Endothelial cell of umbilical vein (primary cell): ENCODE results near the gene STIM1. TPM values are rescaled to one million over a fixed set of nuclear protein-coding genes. Genes with fewer than 3 reads are reported as not detected.

Experiments used
- BruUV-seq: library from RNA; stranded (reverse); fragments of 400-500 nt; replicated peaks from 2 replicates; lab custom pipeline; 2021; lab: Mats Ljungman, UMichigan
- CTCF ChIA-PET: fragments of 300-600, 350-600 bp; sonication (Branson Sonifier 250); formaldehyde crosslinking; loops from one replicate; lab custom pipeline; 2021; ENCODE audit warnings: antibody characterized with exemption, inconsistent platforms; lab: Charles Lee
- POLR2A ChIA-PET: fragments of 300-600, 350-600 bp; sonication (Branson Sonifier 250); formaldehyde crosslinking; loops from one replicate; lab custom pipeline; 2021; ENCODE audit warnings: antibody characterized with exemption, inconsistent platforms; lab: Charles Lee
- DNase-seq: peaks from one replicate; pipeline ENCODE4 v3.0.0-alpha.2; 2011; ENCODE audit warnings: low read depth, low spot score
- FAIRE-seq: peaks from 2 replicates; lab custom pipeline; 2011; peaks lifted over from hg19 to GRCh38; lab: Jason Lieb, UNC
- H2AFZ ChIP-seq: 2 replicates; pipeline ENCODE4 v1.6.0; 2012; ENCODE audit warnings: low read depth, low read length, control low read depth, inconsistent platforms
- H3K27ac ChIP-seq: 2 replicates; pipeline ENCODE4 v1.5.1; 2011; ENCODE audit warnings: low read depth, mild to moderate bottlenecking, control low read depth, low read length, moderate library complexity; ENCODE audit not compliant: insufficient read depth
- H3K27me3 ChIP-seq, 2 experiments: 2 replicates each; pipeline versions ENCODE4 v1.6.0 to v1.6.1; 2011; ENCODE audit warnings: low read length in 2 of 2, mixed read lengths in 1 of 2; ENCODE audit not compliant: control insufficient read depth in 2 of 2, insufficient read depth in 2 of 2
- H3K36me3 ChIP-seq, 2 experiments: 2 replicates in 1 of 2; 3 replicates in 1 of 2; pipeline ENCODE4 v1.5.1; 2011; ENCODE audit warnings: low read length in 2 of 2, mild to moderate bottlenecking in 1 of 2, moderate library complexity in 1 of 2; ENCODE audit not compliant: control insufficient read depth in 2 of 2, insufficient read depth in 2 of 2; ENCODE audit errors: extremely low read depth in 1 of 2
- H3K4me1 ChIP-seq: 3 replicates; pipeline ENCODE4 v1.5.1; 2011; ENCODE audit warnings: mild to moderate bottlenecking, low read length; ENCODE audit not compliant: control insufficient read depth, insufficient read depth; ENCODE audit errors: extremely low read depth
- H3K4me2 ChIP-seq: 2 replicates; pipeline ENCODE4 v1.6.1; 2011; ENCODE audit warnings: low read length, control low read depth, mixed read lengths; ENCODE audit not compliant: insufficient read depth
- H3K4me3 ChIP-seq, 3 experiments: fragments of 200-600 bp in 1 of 3; sonication (generic), shearing (Covaris generic) in 1 of 3; replicated peaks in 1 of 3; 2 replicates each; pipeline ENCODE4 v1.5.1; 2011 to 2016; ENCODE audit warnings: control low read depth in 3 of 3, low read length in 3 of 3, mild to moderate bottlenecking in 2 of 3, inconsistent platforms in 1 of 3, low read depth in 1 of 3, moderate library complexity in 1 of 3; ENCODE audit not compliant: insufficient read depth in 1 of 3
- H3K79me2 ChIP-seq: 2 replicates; pipeline ENCODE4 v1.6.0; 2012; ENCODE audit warnings: low read length, inconsistent platforms; ENCODE audit not compliant: control insufficient read depth, insufficient read depth
- H3K9ac ChIP-seq: replicated peaks from 2 replicates; pipeline ENCODE3; 2011; ENCODE audit warnings: low read length, control low read depth; ENCODE audit not compliant: insufficient read depth; ENCODE audit errors: extremely low read depth
- H3K9me1 ChIP-seq: replicated peaks from 3 replicates; pipeline ENCODE4 v1.6.0; 2011; ENCODE audit warnings: mild to moderate bottlenecking, low read length; ENCODE audit not compliant: control insufficient read depth, insufficient read depth; ENCODE audit errors: extremely low read depth
- H3K9me3 ChIP-seq: replicated peaks from 2 replicates; pipeline ENCODE4 v1.5.1; 2012; ENCODE audit warnings: low read length, inconsistent platforms; ENCODE audit not compliant: control insufficient read depth, insufficient read depth
- H4K20me1 ChIP-seq: replicated peaks from 2 replicates; pipeline ENCODE3; 2011; ENCODE audit warnings: mild to moderate bottlenecking, low read length; ENCODE audit not compliant: control insufficient read depth, insufficient read depth; ENCODE audit errors: extremely low read depth
- CTCF ChIP-seq, 2 donors: IDR thresholded peaks; 1 replicate in 1 of 2; 2 replicates in 1 of 2; pipeline ENCODE4 v1.5.1; 2011; ENCODE audit warnings: low read length in 2 of 2, mild to moderate bottlenecking in 2 of 2, moderate library complexity in 2 of 2, control low read depth in 1 of 2, inconsistent platforms in 1 of 2, low read depth in 1 of 2; ENCODE audit not compliant: insufficient read depth in 1 of 2; ENCODE audit errors: extremely low read depth in 1 of 2
- EZH2 ChIP-seq: IDR thresholded peaks from 2 replicates; pipeline ENCODE4 v1.6.1; 2012; ENCODE audit warnings: borderline replicate concordance, low read depth, mild to moderate bottlenecking, moderate library complexity, low read length, inconsistent platforms; ENCODE audit not compliant: severe bottlenecking
- FOS ChIP-seq: IDR thresholded peaks from 2 replicates; pipeline ENCODE4 v1.6.1; 2011; ENCODE audit warnings: mild to moderate bottlenecking, low read length, moderate library complexity, borderline replicate concordance; ENCODE audit not compliant: insufficient read depth
- GATA2 ChIP-seq: IDR thresholded peaks from 2 replicates; pipeline ENCODE4 v1.7.0; 2011; ENCODE audit warnings: low read depth, mild to moderate bottlenecking, moderate library complexity, mixed read lengths, low read length; ENCODE audit not compliant: insufficient read length, insufficient read depth
- JUN ChIP-seq: IDR thresholded peaks from 2 replicates; pipeline ENCODE4 v1.6.1; 2011; ENCODE audit warnings: borderline replicate concordance, low read depth; ENCODE audit not compliant: insufficient read length, insufficient read depth
- MYC ChIP-seq: IDR thresholded peaks from one replicate; pipeline ENCODE4 v1.6.1; 2011; ENCODE audit warnings: mild to moderate bottlenecking, low read depth, low read length
- POLR2A ChIP-seq: IDR thresholded peaks from 2 replicates; pipeline ENCODE4 v1.6.1; 2012; ENCODE audit warnings: low read depth, mild to moderate bottlenecking, control low read depth, low read length
- POLR2AphosphoS5 ChIP-seq: IDR thresholded peaks from 2 replicates; pipeline ENCODE4 v1.6.1; 2012; ENCODE audit warnings: low read depth, mild to moderate bottlenecking, control low read depth, low read length, moderate library complexity; ENCODE audit not compliant: insufficient read depth
- dilution Hi-C: fragments of 300-500 bp; cut with MboI; formaldehyde crosslinking; loops from one replicate; pipeline ENCODE4 v1.15.0; 2019; ENCODE audit warnings: low sequenced_read_pairs; ENCODE audit not compliant: extremely low pct_ligation_motif_present
- intact Hi-C: fragments of 100-400 bp; cut with micrococcal nuclease; formaldehyde crosslinking; loops from one replicate; pipeline ENCODE4 v1.10.0; 2022
- polyA plus RNA-seq, 4 experiments: library from polyadenylated mRNA; depleted of rRNA in 3 of 4; stranded (reverse) in 3 of 4; unstranded in 1 of 4; fragments of >200 nt; gene quantifications; 2 replicates each; pipeline versions ENCODE4 v1.2.1 to v1.2.3, GENCODE V29; 2011 to 2012; ENCODE audit warnings: missing spikeins in 1 of 4
- total RNA-seq: library from RNA; stranded (reverse); gene quantifications from 2 replicates; pipeline ENCODE4 v1.2.3, GENCODE V29; 2021
- TF ChIP-seq, protein P1 (sequence below): IDR thresholded peaks from 2 replicates; pipeline ENCODE4 v1.6.1; 2011; ENCODE audit not compliant: insufficient read depth, insufficient read length

The STIM1 gene
- total and polyA plus RNA-seq, 2 donors (not counting 3 experiments of a cell fraction or from before 2014, with no cell fraction given): 32.7 to 33.4 TPM

- Histone ChIP-seq H3K4me1 (no peaks in the 10 kb centered on the region), H3K36me3 (peaks cover 0 to 6% of the 10 kb centered on the region in 2 experiments), H3K9me3 (no peaks in the 10 kb centered on the region), H3K27me3 (no peaks in the 10 kb centered on the region), H3K9me1 (no peaks in the 10 kb centered on the region), H3K9ac (no peak overlapping the region), H3K79me2 (peaks cover 49% of the 10 kb centered on the region), H2AFZ (no peak overlapping the region), H3K27ac (no peak overlapping the region), H3K4me3 (no peak overlapping the region), H3K4me2 (no peak overlapping the region), H4K20me1 (no peaks in the 10 kb centered on the region)
- TF ChIP-seq EZH2 (no peak), POLR2A (no peak), MYC (no peak), POLR2AphosphoS5 (no peak), CTCF (IDR thresholded peaks at IDR 0.05; ENCODE audit: extremely low read depth in 1 of 2, insufficient read depth in 1 of 2, low read depth in 1 of 2, low read length in 2 of 2) (no peak), FOS (no peak), JUN (no peak), GATA2 (no peak)
- TF ChIP-seq, protein P1, sequence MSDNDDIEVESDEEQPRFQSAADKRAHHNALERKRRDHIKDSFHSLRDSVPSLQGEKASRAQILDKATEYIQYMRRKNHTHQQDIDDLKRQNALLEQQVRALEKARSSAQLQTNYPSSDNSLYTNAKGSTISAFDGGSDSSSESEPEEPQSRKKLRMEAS: no peak
- no peak for DNase-seq
- dilution Hi-C loops (no loop called here), intact Hi-C loops (no loop called here)
- ChIA-PET CTCF (no interaction called here), POLR2A (no interaction called here)
- no TSS peak for BruUV-seq
- FAIRE-seq: no peak
Measured at GRCh38 chr11:4102711-4103110, 247.2 kb downstream of the STIM1 start.
